Measurements from ENCODE around the gene POU2F2. TPM values are rescaled to one million over a fixed set of nuclear protein-coding genes. Genes with fewer than 3 reads are reported as not detected.
A peak's percentile ranks its signal among the peaks of the same experiment; 100 is the strongest.

Gene POU2F2
- total and polyA plus RNA-seq, 10 of the 15 experiments (the other 5 are each of a cell fraction or from before 2014, with no cell fraction given) = 4.4 to 62.4 (median 37.9) TPM

GRCh38 chr19:42129399-42130253, 2.6 kb downstream of the POU2F2 start (continued):
- TF ChIP-seq SUPT20H (IDR thresholded peaks at IDR 0.05; ENCODE audit: borderline replicate concordance, control insufficient read depth, low read depth, low read length) (no peak), BCL11A (IDR thresholded peaks at IDR 0.05; ENCODE audit: low read depth, low read length) (peak; percentile 82), SKIL (IDR thresholded peaks at IDR 0.05; ENCODE audit: low read depth, poor library complexity, severe bottlenecking) (peak; percentile 93), BHLHE40 (IDR thresholded peaks at IDR 0.05; ENCODE audit: borderline replicate concordance in 1 of 2, low read depth in 2 of 2, low read length in 1 of 2) (peak; percentile 69 to 79), JUND (IDR thresholded peaks at IDR 0.05; ENCODE audit: low read depth, low read length) (0 out of 2 replicates have a peak, but pooled peaks have one; percentile 19), ATF2 (IDR thresholded peaks at IDR 0.05; ENCODE audit: low read length) (no peak; the same call in 1 of the 2 replicates), POLR2AphosphoS2 (IDR thresholded peaks at IDR 0.05; ENCODE audit: low read depth, low read length) (no peak), FOXM1 (IDR thresholded peaks at IDR 0.05; ENCODE audit: low read depth, low read length) (peak; percentile 87), ZNF687 (IDR thresholded peaks at IDR 0.05) (peak; percentile 71), RB1 (IDR thresholded peaks at IDR 0.05; ENCODE audit: borderline replicate concordance) (peak; percentile 64; the same call in 1 of the 2 replicates), HSF1 (IDR thresholded peaks at IDR 0.05; ENCODE audit: low read depth, low read length) (no peak), E4F1 (IDR thresholded peaks at IDR 0.05; ENCODE audit: borderline replicate concordance, partially characterized antibody) (no peak)

All from GM12878 (cell line).